HG02678 (cell line): ENCODE measurements around the gene NUP210.
"Not testable (repeated sequence)": the region's sequence is repeated elsewhere in the genome, so short reads cannot be mapped to it uniquely, and the experiment has no call there.

ENCODE experiments used
- ATAC-seq: cut with Tn5 transposase; IDR thresholded peaks from one replicate; pipeline ENCODE4 v1.9.1; 2021; ENCODE audit warnings: mild to moderate bottlenecking, moderate library complexity; ENCODE audit not compliant: unreplicated experiment

Gene NUP210

GRCh38 chr3:13420045-13420830 is at the start of gene NUP210:
Gene NUP210 (minus strand): TSS chr3:13420322. CDS start chr3:13420226, 96 bp downstream.
- peak; percentile 62 for ATAC-seq

GRCh38 chr3:13466781-13467180 is 46.7 kb upstream of the NUP210 start:
- no peak for ATAC-seq

GRCh38 chr3:13465236-13465873 is 45.2 kb upstream of the NUP210 start:
- ATAC-seq: no peak

GRCh38 chr3:13463618-13464400 is 43.7 kb upstream of the NUP210 start:
- no peak for ATAC-seq

- no peak for ATAC-seq
These were observed 42.7 kb upstream of the NUP210 start for GRCh38 chr3:13462822-13463221.

- ATAC-seq: no peak
These were observed 42.1 kb upstream of the NUP210 start for GRCh38 chr3:13462125-13462629.

GRCh38 chr3:13461169-13462124 is 41.3 kb upstream of the NUP210 start:
- no peak for ATAC-seq

GRCh38 chr3:13460341-13460736 is 40.2 kb upstream of the NUP210 start:
- no peak for ATAC-seq

- no peak for ATAC-seq
These were observed 39.7 kb upstream of the NUP210 start for GRCh38 chr3:13459605-13460340.

GRCh38 chr3:13457593-13457992 is 37.5 kb upstream of the NUP210 start:
- ATAC-seq: no peak

- no peak for ATAC-seq
These were observed 35.5 kb upstream of the NUP210 start for GRCh38 chr3:13455644-13456043.

- no peak for ATAC-seq
These were observed 32.6 kb upstream of the NUP210 start for GRCh38 chr3:13452490-13453335.

- peak; percentile 2 for ATAC-seq
These were observed 31.2 kb upstream of the NUP210 start for GRCh38 chr3:13451301-13451673.

- ATAC-seq: not testable (repeated sequence)
These were observed 22.8 kb upstream of the NUP210 start for GRCh38 chr3:13442882-13443281.

GRCh38 chr3:13440204-13440817 is 20.2 kb upstream of the NUP210 start:
- no peak for ATAC-seq

- ATAC-seq: not testable (repeated sequence)
These were observed 16.1 kb upstream of the NUP210 start for GRCh38 chr3:13436213-13436612.

GRCh38 chr3:13433912-13434311 is 13.8 kb upstream of the NUP210 start:
- ATAC-seq: no peak

GRCh38 chr3:13432093-13432492 is 12.0 kb upstream of the NUP210 start:
- no peak for ATAC-seq
